OCI-LY1 (cell line): Measurements from ENCODE around the gene SMIM24.
"Not testable (repeated sequence)": the region's sequence is repeated elsewhere in the genome, so short reads cannot be mapped to it uniquely, and the experiment has no call there.

ENCODE experiments used
- H2AFZ ChIP-seq: fragments of 200-600 bp; sonication (generic), shearing (Covaris generic); 2 replicates; pipeline ENCODE4 v1.6.0; 2014; ENCODE audit warnings: antibody characterized with exemption, mild to moderate bottlenecking, low read length
- H3F3A ChIP-seq: fragments of 200-600 bp; sonication (generic), shearing (Covaris generic); 2 replicates; pipeline ENCODE4 v1.6.0; 2014; ENCODE audit warnings: mild to moderate bottlenecking, antibody characterized with exemption, low read length, moderate library complexity; ENCODE audit not compliant: insufficient read depth
- H3K27ac ChIP-seq: fragments of 200-600 bp; sonication (generic); 2 replicates; pipeline ENCODE4 v1.5.1; 2014; ENCODE audit warnings: low read length, mixed run types, mild to moderate bottlenecking, low read depth; ENCODE audit not compliant: poor library complexity, severe bottlenecking
- H3K27me3 ChIP-seq: fragments of 200-600 bp; sonication (generic); 2 replicates; pipeline ENCODE4 v1.6.0; 2014; ENCODE audit warnings: antibody characterized with exemption, mild to moderate bottlenecking, low read length, moderate library complexity; ENCODE audit not compliant: insufficient read depth
- H3K36me3 ChIP-seq: fragments of 200-600 bp; sonication (generic); 2 replicates; pipeline ENCODE4 v1.6.1; 2014; ENCODE audit warnings: mild to moderate bottlenecking, antibody characterized with exemption, low read length, moderate library complexity, mixed read lengths; ENCODE audit not compliant: insufficient read depth
- H3K4me1 ChIP-seq: fragments of 200-600 bp; sonication (generic); 2 replicates; pipeline ENCODE4 v1.5.1; 2014; ENCODE audit warnings: mild to moderate bottlenecking, low read length, moderate library complexity; ENCODE audit not compliant: insufficient read depth, severe bottlenecking
- H3K4me2 ChIP-seq: fragments of 200-600 bp; sonication (generic), shearing (Covaris generic); 2 replicates; pipeline ENCODE4 v1.6.1; 2014; ENCODE audit warnings: low read length
- H3K4me3 ChIP-seq: fragments of 200-600 bp; sonication (generic); 2 replicates; pipeline ENCODE4 v1.5.1; 2014; ENCODE audit warnings: low read length, low read depth, mild to moderate bottlenecking, mixed read lengths; ENCODE audit not compliant: poor library complexity, severe bottlenecking
- H3K79me2 ChIP-seq: fragments of 200-600 bp; shearing (Covaris generic); 2 replicates; pipeline ENCODE4 v1.6.1; 2016; ENCODE audit warnings: mixed run types, low read length, mixed read lengths; ENCODE audit not compliant: insufficient read depth
- H3K9ac ChIP-seq: fragments of 200-600 bp; sonication (generic), shearing (Covaris generic); 2 replicates; pipeline ENCODE4 v1.6.1; 2014; ENCODE audit warnings: mild to moderate bottlenecking, low read length, mixed read lengths
- H3K9me2 ChIP-seq: fragments of 200-600 bp; sonication (generic), shearing (Covaris generic); 2 replicates; pipeline ENCODE4 v1.6.1; 2014; ENCODE audit warnings: low read depth, mild to moderate bottlenecking, low read length, mixed read lengths
- H3K9me3 ChIP-seq: fragments of 200-600 bp; shearing (Covaris generic); 2 replicates; pipeline ENCODE4 v1.6.1; 2014; ENCODE audit warnings: low read length, mixed read lengths
- H4K20me1 ChIP-seq: fragments of 200-600 bp; sonication (generic), shearing (Covaris generic); 2 replicates; pipeline ENCODE4 v1.6.0; 2016; ENCODE audit warnings: mild to moderate bottlenecking, low read length; ENCODE audit not compliant: insufficient read depth
- EZH2 ChIP-seq: fragments of 200-600 bp; sonication (generic), shearing (Covaris generic); IDR thresholded peaks from 2 replicates; pipeline ENCODE4 v1.8.0; 2017; ENCODE audit warnings: borderline replicate concordance, mixed run types, mild to moderate bottlenecking, antibody characterized with exemption, low read length, moderate library complexity, mixed read lengths
- TF ChIP-seq, protein P1 (sequence below): fragments of 200-600 bp; sonication (generic), shearing (Covaris generic); IDR thresholded peaks from 2 replicates; pipeline ENCODE4 v1.5.1; 2017; ENCODE audit warnings: mild to moderate bottlenecking, antibody characterized with exemption, low read length, moderate library complexity, mixed read lengths

The SMIM24 gene

DNA sequence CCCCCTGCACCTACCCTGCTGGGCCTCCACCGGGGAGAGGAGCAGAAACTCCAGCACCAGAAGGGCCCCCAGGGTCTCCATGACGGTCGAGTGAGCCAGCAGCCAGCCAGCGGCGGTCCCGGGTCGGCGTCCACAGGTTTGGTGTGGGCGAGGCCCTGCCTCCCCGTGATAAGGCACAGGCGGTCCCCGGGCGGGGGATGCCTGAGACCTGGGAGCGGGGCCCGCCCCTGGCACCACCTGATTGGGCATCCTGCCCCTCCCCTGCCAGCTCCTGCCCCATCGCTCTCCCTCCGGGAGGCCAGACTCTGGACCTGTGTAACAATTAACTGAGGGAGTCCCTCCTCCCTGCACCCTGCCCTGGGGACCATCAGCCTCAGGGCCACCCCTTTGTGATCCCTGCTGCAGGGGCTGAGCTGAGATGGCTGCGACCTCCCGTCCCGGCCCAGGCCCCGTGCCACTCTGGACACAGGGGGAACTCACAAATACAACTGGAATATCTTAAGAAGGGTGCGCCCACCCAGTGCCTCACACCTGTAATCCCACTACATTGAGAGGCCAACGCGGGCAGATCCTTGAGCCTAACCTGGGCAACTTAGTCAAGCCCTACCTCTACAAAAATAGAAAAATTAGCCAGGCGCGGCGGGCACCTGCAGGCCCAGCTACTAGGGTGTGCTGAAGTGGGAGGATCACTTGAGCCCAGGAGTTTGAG, at the start of gene SMIM24:
SMIM24 (minus strand) TSS at position 143 of the 709 bp plus-strand sequence; CDS start at position 81, 62 bp downstream.
- Histone ChIP-seq H2AFZ (no peak within 1 kb of the TSS), H3K27me3 (no peaks in the 10 kb centered on the region), H3K4me1 (peaks cover 28% of the 10 kb centered on the region), H3K4me2 (peak within 1 kb of the TSS; percentile 60), H3K4me3 (peak within 1 kb of the TSS; percentile 40), H3K9me2 (no peaks in the 10 kb centered on the region), H3K79me2 (no peaks in the 10 kb centered on the region), H4K20me1 (no peaks in the 10 kb centered on the region), H3K36me3 (no peaks in the 10 kb centered on the region), H3K9me3 (no peaks in the 10 kb centered on the region), H3K9ac (peak within 1 kb of the TSS; percentile 53), H3K27ac (peak within 1 kb of the TSS; percentile 85), H3F3A (no peaks in the 10 kb centered on the region)
- no peak for TF ChIP-seq EZH2
- TF ChIP-seq, protein P1, sequence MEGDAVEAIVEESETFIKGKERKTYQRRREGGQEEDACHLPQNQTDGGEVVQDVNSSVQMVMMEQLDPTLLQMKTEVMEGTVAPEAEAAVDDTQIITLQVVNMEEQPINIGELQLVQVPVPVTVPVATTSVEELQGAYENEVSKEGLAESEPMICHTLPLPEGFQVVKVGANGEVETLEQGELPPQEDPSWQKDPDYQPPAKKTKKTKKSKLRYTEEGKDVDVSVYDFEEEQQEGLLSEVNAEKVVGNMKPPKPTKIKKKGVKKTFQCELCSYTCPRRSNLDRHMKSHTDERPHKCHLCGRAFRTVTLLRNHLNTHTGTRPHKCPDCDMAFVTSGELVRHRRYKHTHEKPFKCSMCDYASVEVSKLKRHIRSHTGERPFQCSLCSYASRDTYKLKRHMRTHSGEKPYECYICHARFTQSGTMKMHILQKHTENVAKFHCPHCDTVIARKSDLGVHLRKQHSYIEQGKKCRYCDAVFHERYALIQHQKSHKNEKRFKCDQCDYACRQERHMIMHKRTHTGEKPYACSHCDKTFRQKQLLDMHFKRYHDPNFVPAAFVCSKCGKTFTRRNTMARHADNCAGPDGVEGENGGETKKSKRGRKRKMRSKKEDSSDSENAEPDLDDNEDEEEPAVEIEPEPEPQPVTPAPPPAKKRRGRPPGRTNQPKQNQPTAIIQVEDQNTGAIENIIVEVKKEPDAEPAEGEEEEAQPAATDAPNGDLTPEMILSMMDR = no peak

DNA sequence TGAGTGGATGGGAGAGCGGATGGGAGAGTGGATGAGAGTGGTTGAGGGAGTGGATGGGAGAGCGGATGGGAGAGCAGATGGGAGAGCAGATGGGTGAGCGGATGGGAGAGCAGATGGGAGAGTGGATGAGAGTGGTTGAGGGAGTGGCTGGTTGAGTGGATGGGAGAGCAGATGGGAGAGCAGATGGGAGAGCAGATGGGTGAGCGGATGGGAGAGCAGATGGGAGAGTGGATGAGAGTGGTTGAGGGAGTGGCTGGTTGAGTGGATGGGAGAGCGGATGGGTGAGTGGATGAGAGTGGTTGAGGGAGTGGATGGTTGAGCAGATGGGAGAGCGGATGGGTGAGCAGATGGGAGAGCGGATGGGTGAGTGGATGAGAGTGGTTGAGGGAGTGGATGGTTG, 49.0 kb upstream of the SMIM24 start:
- H3K9me2 ChIP-seq, H3K4me1 ChIP-seq, H3K79me2 ChIP-seq, H4K20me1 ChIP-seq, H3K4me2 ChIP-seq, H2AFZ ChIP-seq, H3F3A ChIP-seq, H3K9me3 ChIP-seq, H3K27ac ChIP-seq, H3K4me3 ChIP-seq, H3K9ac ChIP-seq, H3K27me3 ChIP-seq: not testable (repeated sequence)
- H3K36me3 ChIP-seq = peaks cover 58% of the 10 kb centered on the region

DNA sequence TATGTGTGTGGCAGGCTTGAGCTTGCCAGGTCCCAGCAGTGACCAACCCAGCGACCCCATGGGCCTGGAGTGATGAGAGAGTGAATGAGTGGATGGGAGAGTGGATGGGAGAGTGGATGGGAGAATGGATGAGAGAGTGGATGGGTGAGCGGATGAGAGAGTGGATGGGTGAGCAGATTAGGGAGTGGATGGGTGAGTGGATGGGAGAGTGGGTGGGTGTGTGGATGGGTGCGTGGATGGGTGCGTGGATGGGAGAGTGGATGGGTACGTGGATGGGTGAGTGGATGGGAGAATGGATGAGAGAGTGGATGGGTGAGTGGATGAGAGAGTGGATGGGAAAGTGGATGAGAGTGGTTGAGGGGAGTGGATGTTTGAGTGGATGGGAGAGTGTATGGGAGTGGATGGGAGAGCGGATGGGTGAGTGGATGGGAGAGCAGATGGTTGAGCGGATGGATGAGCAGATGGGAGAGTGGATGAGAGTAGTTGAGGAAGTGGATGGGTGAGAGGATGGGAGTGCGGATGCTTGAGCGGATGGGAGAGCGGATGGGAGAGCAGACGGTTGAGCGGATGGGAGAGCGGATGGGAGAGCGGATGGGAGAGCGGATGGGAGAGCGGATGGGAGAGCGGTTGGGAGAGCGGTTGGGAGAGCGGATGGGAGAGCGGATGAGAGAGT, 48.4 kb upstream of the SMIM24 start:
- no peaks in the 10 kb centered on the region for H3K79me2 ChIP-seq
- H3K27ac ChIP-seq = no peak overlapping the region
- no peaks in the 10 kb centered on the region for H3K27me3 ChIP-seq
- H3K4me1 ChIP-seq = no peaks in the 10 kb centered on the region
- H3F3A ChIP-seq = no peaks in the 10 kb centered on the region
- no peaks in the 10 kb centered on the region for H3K9me3 ChIP-seq
- no peak overlapping the region for H3K9ac ChIP-seq
- no peak overlapping the region for H3K4me3 ChIP-seq
- TF ChIP-seq, protein P1 = no peak
- TF ChIP-seq EZH2 = no peak
- H3K36me3 ChIP-seq = peaks cover 59% of the 10 kb centered on the region
- no peak overlapping the region for H3K4me2 ChIP-seq
- H4K20me1 ChIP-seq = no peaks in the 10 kb centered on the region
- no peak overlapping the region for H2AFZ ChIP-seq
- H3K9me2 ChIP-seq = no peaks in the 10 kb centered on the region

DNA sequence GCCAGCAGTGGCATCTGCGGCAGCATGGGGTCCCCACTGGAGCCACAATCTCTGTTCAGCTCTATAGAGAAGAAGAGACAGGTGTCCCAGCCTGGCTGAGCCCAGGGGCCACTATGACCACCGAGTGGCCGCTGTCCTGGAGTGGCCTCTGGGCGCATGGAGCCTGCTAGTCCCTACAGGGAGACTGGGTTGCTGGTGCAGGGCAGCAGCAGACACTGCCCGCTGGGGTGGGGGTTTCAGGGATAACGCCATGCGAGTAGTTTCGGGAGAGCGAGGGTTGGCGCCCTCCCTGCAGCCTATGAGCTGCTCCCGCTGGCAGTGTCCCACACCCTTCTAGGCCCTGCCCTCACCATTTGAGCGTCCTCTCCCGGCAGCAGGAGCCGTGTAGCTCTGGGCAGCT, 47.8 kb upstream of the SMIM24 start:
- Histone ChIP-seq H3K27me3 (no peaks in the 10 kb centered on the region), H3K36me3 (peaks cover 53% of the 10 kb centered on the region), H3K4me3 (no peak overlapping the region), H3F3A (no peaks in the 10 kb centered on the region), H3K4me2 (no peak overlapping the region), H2AFZ (no peak overlapping the region), H3K9me2 (no peaks in the 10 kb centered on the region), H4K20me1 (no peaks in the 10 kb centered on the region), H3K4me1 (no peaks in the 10 kb centered on the region), H3K9me3 (no peaks in the 10 kb centered on the region), H3K27ac (no peak overlapping the region), H3K79me2 (no peaks in the 10 kb centered on the region), H3K9ac (no peak overlapping the region)
- TF ChIP-seq EZH2 = no peak
- TF ChIP-seq, protein P1 = no peak
